SK-N-MC (cell line): ENCODE data around the gene NENF.

Experiments
- DNase-seq: peaks from one replicate; pipeline ENCODE4 v3.0.0-alpha.2; 2011; ENCODE audit warnings: low read depth, low spot score
- H3K27ac ChIP-seq: fragments of 200-600 bp; sonication (generic); 2 replicates; pipeline ENCODE4 v1.5.1; 2016; ENCODE audit warnings: mixed run types
- H3K36me3 ChIP-seq: fragments of 200-600 bp; sonication (generic); 2 replicates; pipeline ENCODE4 v1.6.1; 2017; ENCODE audit warnings: antibody characterized with exemption, low read length, mixed read lengths; ENCODE audit not compliant: insufficient read depth
- H3K4me3 ChIP-seq: fragments of 200-600 bp; sonication (generic); 2 replicates; pipeline ENCODE4 v1.5.1; 2016
- H3K9ac ChIP-seq: fragments of 200-600 bp; sonication (generic); 2 replicates; pipeline ENCODE4 v1.8.0; 2017; ENCODE audit warnings: mixed run types, mixed read lengths; ENCODE audit not compliant: insufficient read length
- H3K9me3 ChIP-seq: fragments of 200-600 bp; sonication (generic); 2 replicates; pipeline ENCODE4 v1.6.1; 2017; ENCODE audit warnings: low read depth, mild to moderate bottlenecking, antibody characterized with exemption, low read length, moderate library complexity, mixed read lengths
- EZH2 ChIP-seq: fragments of 200-600 bp; sonication (generic); IDR thresholded peaks from one replicate; pipeline ENCODE4 v1.6.1; 2017; ENCODE audit warnings: antibody characterized with exemption
- FOXP2 ChIP-seq: optimal IDR thresholded peaks from 2 replicates; pipeline ENCODE3; 2011; ENCODE audit warnings: mild to moderate bottlenecking, moderate library complexity; ENCODE audit not compliant: insufficient read depth; ENCODE audit errors: extremely low read length, control extremely low read depth
- POLR2AphosphoS5 ChIP-seq: IDR thresholded peaks from 2 replicates; pipeline ENCODE4 v1.6.1; 2012; ENCODE audit warnings: mild to moderate bottlenecking, low read depth, low read length, borderline replicate concordance

Gene NENF

DNA sequence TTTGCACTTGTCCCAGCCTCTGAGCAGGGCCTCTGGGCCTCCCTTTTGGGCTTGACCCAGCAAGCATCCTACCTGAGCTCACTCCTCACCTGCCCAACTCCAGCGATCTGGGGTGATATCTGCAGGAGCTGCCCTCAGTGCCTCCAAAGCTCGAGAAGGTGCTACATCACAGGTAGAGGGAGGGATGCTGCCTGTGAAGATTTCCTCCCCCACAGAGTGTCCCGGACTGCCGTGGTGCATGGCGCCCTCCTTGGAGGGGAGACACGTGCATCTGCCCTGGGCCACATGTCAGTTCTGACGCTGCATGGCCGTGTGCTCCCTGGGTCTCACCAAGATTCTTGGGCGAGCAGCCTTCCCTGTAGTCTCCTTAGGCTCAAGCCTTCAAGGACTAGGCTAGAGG lies 27.7 kb downstream of the NENF start:
- Histone ChIP-seq H3K27ac (no peak overlapping the region), H3K9me3 (no peaks in the 10 kb centered on the region), H3K9ac (no peak overlapping the region), H3K4me3 (no peak overlapping the region), H3K36me3 (no peaks in the 10 kb centered on the region)
- no peak for TF ChIP-seq POLR2AphosphoS5
- TF ChIP-seq FOXP2, result no peak
- TF ChIP-seq EZH2, result no peak
- DNase-seq, result no peak

DNA sequence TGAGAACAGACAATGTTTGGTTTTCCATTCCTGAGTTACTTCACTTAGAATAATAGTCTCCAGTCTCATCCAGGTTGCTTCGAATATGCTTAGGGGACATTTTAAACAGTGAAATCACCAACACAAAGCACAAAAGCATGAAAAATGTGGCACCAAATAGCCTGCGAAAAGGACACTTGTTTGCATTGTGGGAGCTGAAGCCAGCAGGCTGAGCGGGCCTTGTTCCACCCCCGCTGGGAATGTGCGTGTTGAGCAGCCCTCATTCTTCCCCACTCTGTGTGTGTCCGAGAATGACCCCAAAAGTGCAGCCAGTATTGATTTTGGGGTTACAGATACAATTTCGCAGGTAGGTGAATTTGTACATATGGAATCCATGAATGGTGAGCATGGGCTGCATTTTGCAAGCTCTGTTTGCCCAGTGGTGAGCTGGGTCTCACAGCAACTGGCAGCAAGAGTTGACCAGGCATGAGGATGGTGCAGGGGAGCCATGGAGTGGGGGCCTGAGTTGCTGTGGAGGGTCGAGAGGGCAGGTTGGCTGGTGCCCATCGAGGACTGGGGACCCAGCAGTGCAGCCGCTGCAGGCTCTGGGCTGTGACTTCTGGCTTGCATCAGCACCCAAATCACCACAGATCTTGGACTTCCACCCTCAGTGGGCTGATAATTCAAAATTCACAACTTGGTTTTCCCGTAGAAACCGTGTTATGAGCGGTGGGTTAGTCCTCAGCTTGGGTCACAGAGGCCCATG lies 29.4 kb downstream of the NENF start:
- no peak for DNase-seq
- no peaks in the 10 kb centered on the region for H3K36me3 ChIP-seq
- H3K9ac ChIP-seq, result no peak overlapping the region
- TF ChIP-seq FOXP2, result no peak
- TF ChIP-seq POLR2AphosphoS5, result no peak
- no peaks in the 10 kb centered on the region for H3K9me3 ChIP-seq
- no peak overlapping the region for H3K27ac ChIP-seq
- no peak overlapping the region for H3K4me3 ChIP-seq

DNA sequence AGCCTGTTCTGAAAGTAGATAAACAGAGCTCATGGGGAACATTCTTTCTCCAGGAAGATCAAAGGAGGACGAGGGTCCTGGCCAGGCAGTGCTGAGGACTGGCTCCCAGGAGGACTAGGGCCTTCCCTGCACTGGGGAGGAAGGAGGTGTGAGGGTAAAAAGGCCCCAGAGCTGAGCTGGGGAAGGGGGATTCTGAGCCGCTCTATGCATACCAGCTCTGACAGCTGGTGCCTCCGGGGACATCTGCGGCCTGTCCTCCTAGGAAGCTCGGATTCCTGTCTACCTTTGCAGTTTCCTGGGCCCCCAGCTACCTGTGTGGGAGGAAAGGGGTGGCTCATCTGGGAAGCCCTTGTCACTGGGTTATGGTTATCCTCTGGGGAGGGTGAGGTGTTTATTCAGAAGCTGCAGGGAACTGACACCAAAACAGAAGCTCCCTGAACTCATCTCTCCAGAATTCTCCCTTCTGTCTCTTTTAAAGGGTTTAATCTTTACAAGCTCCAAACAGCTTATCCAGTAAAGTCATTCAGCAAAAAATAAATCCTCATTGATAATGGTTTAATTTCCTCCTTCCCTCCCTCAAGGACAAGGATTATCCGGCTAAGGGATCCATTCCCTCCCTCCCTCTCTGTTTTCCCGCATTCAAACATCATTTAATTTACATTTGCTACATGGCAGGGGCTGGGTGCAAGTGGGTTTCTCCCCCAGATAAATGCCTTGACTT lies 31.0 kb downstream of the NENF start:
- no peak for DNase-seq
- Histone ChIP-seq H3K27ac (no peak overlapping the region), H3K4me3 (no peak overlapping the region), H3K36me3 (no peaks in the 10 kb centered on the region), H3K9me3 (no peaks in the 10 kb centered on the region), H3K9ac (no peak overlapping the region)
- TF ChIP-seq FOXP2 (no peak), POLR2AphosphoS5 (no peak), EZH2 (no peak)

GRCh38 chr1:212465311-212465710 lies 32.6 kb downstream of the NENF start:
- H3K4me3 ChIP-seq, result no peak overlapping the region
- H3K27ac ChIP-seq, result no peak overlapping the region
- H3K9ac ChIP-seq, result no peak overlapping the region
- TF ChIP-seq POLR2AphosphoS5, result no peak
- TF ChIP-seq FOXP2, result no peak
- TF ChIP-seq EZH2, result no peak
- DNase-seq, result no peak
- no peaks in the 10 kb centered on the region for H3K9me3 ChIP-seq
- no peaks in the 10 kb centered on the region for H3K36me3 ChIP-seq

DNA sequence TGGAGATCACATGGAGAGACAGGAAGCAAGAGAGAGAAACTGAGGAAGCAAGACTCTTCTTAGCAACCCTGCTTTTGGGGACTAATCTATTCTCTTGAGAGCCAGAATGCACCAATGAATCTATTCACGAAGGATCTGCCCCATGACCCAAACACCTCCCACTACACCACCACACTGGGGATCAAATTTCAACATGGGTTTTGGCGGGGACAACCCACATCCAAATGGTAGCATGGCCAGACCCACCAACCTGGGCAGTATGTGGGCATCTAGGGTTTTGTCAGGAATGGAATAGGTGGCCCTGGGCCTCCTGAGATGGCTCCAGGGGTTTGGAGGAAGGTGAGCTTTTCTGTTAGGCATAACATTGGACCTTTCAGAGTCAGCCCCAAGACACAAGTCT lies 33.7 kb downstream of the NENF start:
- H3K9me3 ChIP-seq, result no peaks in the 10 kb centered on the region
- H3K27ac ChIP-seq, result no peak overlapping the region
- DNase-seq, result no peak
- H3K9ac ChIP-seq, result no peak overlapping the region
- H3K4me3 ChIP-seq, result no peak overlapping the region
- no peaks in the 10 kb centered on the region for H3K36me3 ChIP-seq
- TF ChIP-seq FOXP2, result no peak
- TF ChIP-seq EZH2, result no peak
- TF ChIP-seq POLR2AphosphoS5, result no peak

DNA sequence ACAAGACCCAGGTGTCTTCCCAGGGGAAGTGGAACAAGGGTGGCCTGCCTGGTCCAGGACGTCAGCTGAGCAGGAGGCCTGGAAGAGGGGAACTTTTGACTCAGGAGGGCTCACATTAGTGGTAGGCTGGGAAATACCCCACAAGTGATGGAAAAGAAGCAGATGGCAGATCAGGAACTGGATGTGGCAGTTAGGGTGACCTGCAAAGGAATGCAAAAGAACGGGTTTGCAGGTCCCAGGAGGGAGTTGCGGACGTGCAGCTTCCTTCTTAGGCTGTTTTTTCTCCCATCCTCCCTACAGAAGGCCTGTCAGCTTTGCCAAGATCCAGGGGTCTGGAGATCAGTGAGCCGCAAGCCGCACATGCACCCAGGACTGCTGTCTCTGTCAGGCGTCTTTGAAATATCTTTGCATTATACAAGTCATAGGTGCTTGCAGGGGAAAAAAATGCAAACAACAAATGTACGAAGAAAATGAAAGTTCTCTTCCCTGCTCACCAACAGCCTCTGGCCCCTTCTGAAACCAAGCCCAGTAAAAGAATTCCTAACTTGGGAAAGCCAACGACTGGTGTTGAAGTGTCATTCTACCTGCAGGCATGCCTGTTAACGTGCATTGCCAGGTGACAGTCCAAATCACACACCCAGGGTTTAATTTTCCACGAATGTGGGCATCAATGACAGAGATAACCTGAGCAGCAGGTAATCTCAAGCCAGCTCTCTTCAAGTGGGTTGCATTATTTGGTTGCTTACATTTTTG lies 34.4 kb downstream of the NENF start:
- TF ChIP-seq EZH2 (no peak), FOXP2 (no peak), POLR2AphosphoS5 (no peak)
- no peak overlapping the region for H3K27ac ChIP-seq
- H3K9me3 ChIP-seq, result no peaks in the 10 kb centered on the region
- H3K9ac ChIP-seq, result no peak overlapping the region
- no peak for DNase-seq
- no peak overlapping the region for H3K4me3 ChIP-seq
- H3K36me3 ChIP-seq, result no peaks in the 10 kb centered on the region

GRCh38 chr1:212467843-212468482 lies 35.2 kb downstream of the NENF start:
- H3K9me3 ChIP-seq, result no peaks in the 10 kb centered on the region
- H3K9ac ChIP-seq, result no peak overlapping the region
- no peak for DNase-seq
- H3K4me3 ChIP-seq, result no peak overlapping the region
- no peak for TF ChIP-seq FOXP2
- no peak for TF ChIP-seq EZH2
- no peak for TF ChIP-seq POLR2AphosphoS5
- no peak overlapping the region for H3K27ac ChIP-seq
- no peaks in the 10 kb centered on the region for H3K36me3 ChIP-seq

- no peaks in the 10 kb centered on the region for H3K36me3 ChIP-seq
- H3K27ac ChIP-seq, result no peak overlapping the region
- no peak for DNase-seq
- no peaks in the 10 kb centered on the region for H3K9me3 ChIP-seq
- TF ChIP-seq FOXP2, result no peak
- no peak overlapping the region for H3K9ac ChIP-seq
- H3K4me3 ChIP-seq, result no peak overlapping the region
These were observed 37.3 kb downstream of the NENF start for GRCh38 chr1:212470059-212470458.
